LNCAP (cell line): ENCODE measurements around the gene FDPS.

ENCODE experiments used
- TF ChIP-seq, protein P1 (sequence below): fragments of 450-650 bp; IDR thresholded peaks from 2 replicates; pipeline ENCODE4 v1.5.1; 2017; ENCODE audit warnings: mild to moderate bottlenecking

FDPS gene

GRCh38 chr1:155293086-155293749 lies 15.4 kb upstream of the FDPS start:
- TF ChIP-seq, protein P1, sequence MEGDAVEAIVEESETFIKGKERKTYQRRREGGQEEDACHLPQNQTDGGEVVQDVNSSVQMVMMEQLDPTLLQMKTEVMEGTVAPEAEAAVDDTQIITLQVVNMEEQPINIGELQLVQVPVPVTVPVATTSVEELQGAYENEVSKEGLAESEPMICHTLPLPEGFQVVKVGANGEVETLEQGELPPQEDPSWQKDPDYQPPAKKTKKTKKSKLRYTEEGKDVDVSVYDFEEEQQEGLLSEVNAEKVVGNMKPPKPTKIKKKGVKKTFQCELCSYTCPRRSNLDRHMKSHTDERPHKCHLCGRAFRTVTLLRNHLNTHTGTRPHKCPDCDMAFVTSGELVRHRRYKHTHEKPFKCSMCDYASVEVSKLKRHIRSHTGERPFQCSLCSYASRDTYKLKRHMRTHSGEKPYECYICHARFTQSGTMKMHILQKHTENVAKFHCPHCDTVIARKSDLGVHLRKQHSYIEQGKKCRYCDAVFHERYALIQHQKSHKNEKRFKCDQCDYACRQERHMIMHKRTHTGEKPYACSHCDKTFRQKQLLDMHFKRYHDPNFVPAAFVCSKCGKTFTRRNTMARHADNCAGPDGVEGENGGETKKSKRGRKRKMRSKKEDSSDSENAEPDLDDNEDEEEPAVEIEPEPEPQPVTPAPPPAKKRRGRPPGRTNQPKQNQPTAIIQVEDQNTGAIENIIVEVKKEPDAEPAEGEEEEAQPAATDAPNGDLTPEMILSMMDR = no peak

DNA sequence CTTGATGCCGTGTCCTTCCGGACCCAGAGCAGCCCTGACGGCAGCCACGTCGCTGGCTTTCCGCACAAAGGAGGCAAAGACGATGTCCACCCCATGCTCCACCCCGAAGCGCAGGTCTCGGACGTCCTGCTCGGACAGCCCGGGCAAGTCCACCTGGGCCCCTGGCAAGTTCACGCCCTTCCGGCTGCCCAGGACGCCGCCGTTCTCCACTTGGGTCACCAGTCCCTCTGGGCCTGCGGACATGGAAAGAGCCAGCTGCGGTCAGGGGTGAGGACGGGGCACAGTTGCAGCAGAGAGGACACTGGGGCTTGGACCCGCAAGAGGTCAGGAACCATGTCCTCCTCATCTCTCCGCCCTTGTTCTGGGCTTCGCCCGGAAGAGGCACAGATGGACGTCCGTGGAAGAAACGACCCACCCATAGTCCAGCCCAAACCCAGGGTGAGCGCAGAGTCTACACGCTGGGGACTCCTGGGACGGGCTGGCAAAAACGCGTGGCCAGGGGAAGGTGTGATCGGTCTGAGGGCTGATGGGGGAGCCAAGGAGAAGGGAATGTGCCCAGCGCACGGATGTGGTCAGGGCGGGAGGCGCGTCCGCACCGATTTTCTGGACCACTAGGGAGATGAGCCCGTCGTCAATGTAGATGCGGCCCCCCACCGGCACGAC lies 14.0 kb upstream of the FDPS start:
- TF ChIP-seq, protein P1 = no peak

DNA sequence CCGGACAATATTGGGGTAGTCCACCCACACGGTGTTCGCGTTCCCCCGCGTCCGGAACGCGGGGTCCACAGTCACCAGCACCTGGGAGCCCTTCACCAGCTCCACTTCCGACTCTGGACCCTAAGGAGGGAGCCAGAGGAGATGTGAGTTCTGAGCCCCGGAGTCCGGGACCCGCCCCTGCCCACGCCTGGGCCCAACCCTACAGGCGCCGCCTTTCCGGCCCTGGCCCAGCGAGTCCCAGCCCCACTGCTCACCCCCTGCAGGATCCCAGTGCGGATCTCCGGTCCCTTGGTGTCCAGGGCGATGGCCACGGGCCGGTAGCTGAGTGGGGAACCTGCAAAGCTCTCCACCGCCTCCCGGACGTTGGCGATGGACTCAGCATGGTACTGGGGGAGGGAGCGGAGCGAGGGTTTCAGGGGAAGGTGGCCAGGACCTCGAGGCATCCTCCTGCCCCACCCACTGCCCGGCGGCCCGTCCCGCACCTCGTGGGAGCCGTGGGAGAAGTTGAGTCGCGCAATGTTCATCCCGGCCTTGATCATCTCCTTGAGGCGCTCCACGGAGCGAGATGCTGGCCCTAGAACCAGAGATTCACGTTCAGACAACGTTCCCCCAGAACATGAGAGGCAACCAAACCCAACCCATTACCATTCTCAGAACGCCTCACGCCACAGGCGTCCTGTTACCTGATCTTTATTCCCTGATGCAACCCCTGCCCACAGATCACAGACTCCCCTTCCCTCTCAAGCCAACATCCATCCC lies 13.3 kb upstream of the FDPS start:
- TF ChIP-seq, protein P1 = no peak

DNA sequence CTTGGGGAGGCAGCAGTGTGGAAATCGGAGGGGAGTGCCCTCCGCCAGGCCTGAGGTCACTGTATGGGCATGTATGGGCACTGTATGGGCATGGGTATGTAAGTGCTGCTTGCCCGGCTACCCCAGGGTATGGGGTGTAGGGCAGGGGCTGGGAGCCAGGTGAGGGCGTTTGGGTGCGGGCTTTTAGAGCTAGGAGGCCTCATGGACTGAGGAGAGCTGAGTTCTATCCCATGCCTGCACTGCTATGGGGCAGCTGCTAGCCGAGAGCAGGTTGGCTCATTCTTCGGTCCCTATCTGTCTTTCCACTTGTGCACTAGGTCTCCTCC lies 12.8 kb upstream of the FDPS start:
- TF ChIP-seq, protein P1 = no peak

DNA sequence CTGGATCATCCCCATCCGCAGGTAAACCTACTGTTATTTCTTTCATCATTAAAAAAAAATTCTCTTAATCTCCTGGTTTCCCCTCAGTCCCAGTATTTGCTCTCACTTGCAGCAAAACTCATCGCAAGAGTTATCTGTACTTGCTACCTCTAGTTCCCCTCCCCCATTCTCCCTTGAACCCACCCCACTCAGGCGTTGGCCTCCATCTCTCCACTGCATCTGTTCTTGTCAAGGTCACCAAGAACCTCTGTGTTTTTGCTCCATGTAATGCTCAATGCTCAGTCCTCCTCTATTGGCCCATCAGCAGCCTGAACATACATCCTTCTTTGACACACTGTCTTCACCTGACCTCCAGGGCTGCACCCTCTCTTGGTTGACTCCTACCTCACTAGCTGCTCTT lies 12.0 kb upstream of the FDPS start:
- TF ChIP-seq, protein P1 = no peak

DNA sequence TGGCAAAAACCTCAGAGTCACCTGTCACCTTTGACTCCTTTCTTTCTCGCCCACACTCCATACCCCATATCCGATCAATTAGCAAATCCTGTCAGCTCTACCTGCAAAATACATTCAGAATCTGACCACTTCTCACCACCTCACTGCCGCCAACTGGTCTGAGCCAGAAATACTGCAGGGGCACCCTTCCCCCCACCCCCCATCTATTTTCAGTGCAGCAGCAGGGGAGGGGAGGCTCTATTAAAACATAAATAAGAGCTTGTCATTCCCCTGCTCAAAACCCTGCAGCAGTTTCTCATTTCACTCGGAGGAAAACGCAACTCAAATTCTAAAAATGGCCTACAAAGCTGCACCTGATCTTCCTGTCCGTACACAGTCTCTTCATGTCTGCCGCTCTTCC lies 11.3 kb upstream of the FDPS start:
- TF ChIP-seq, protein P1 = no peak

DNA sequence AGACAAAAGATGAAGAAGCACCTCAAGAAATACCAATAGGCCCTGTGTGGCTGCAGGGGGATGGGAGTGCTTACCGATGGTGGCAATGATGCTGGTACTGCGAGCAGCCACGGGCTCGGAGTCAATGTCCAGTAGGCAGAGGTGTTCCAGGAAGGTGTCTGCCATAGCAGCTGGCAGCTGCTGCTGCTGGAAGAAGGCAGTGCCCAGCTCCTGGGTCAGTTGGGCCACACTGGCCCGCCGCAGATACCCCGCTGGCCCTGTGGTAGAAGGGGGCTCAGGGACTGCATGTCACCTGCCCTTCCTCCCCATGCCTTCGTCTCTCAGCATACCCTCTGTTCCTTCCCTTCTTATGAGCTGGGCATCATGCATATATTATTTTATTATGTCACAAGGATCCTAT lies 8.6 kb upstream of the FDPS start:
- TF ChIP-seq, protein P1 = no peak
